WTC11 (cell line): ENCODE data around the gene SLCO2A1. TPM values are rescaled to one million over a fixed set of nuclear protein-coding genes. Genes with fewer than 3 reads are reported as not detected.

Experiments
- ATAC-seq: fragments of 200-7000 bp; cut with Tn5 transposase; 2 replicates; pipeline ENCODE4 v1.10.0; 2021; ENCODE audit warnings: mild to moderate bottlenecking, moderate library complexity
- CTCF ChIA-PET: fragments of 300-600 bp; sonication (Branson Sonifier 250); formaldehyde crosslinking; loops from one replicate; lab custom pipeline; 2021; ENCODE audit warnings: antibody characterized with exemption; lab: Charles Lee
- POLR2A ChIA-PET: fragments of 350-600 bp; sonication (Branson Sonifier 250); formaldehyde crosslinking; loops from one replicate; lab custom pipeline; 2021; ENCODE audit warnings: antibody characterized with exemption; lab: Charles Lee
- DNase-seq: peaks from one replicate; pipeline ENCODE4 v3.0.0; 2021; ENCODE audit warnings: low spot score
- H3K27ac Mint-ChIP-seq: 2 replicates; pipeline ENCODE4 v1.8.0; 2021; ENCODE audit warnings: mixed read lengths
- H3K27me3 Mint-ChIP-seq: 2 replicates; pipeline ENCODE4 v1.8.0; 2021; ENCODE audit warnings: low read depth, mild to moderate bottlenecking, moderate library complexity, mixed read lengths
- H3K36me3 Mint-ChIP-seq: 2 replicates; pipeline ENCODE4 v1.8.0; 2021; ENCODE audit warnings: mixed read lengths
- H3K4me1 Mint-ChIP-seq: 2 replicates; pipeline ENCODE4 v1.8.0; 2022; ENCODE audit warnings: mixed read lengths
- H3K4me3 Mint-ChIP-seq: 2 replicates; pipeline ENCODE4 v1.8.0; 2021; ENCODE audit warnings: mild to moderate bottlenecking, moderate library complexity, mixed read lengths
- H3K9me3 Mint-ChIP-seq: 2 replicates; pipeline ENCODE4 v1.8.0; 2021; ENCODE audit warnings: mixed read lengths
- ATF3 ChIP-seq: sonication (generic); formaldehyde crosslinking; conservative IDR thresholded peaks from 2 replicates; pipeline ENCODE4 v1.8.1; 2022; ENCODE audit warnings: mild to moderate bottlenecking, missing genetic modification reagents
- CBFB ChIP-seq: sonication (generic); formaldehyde crosslinking; IDR thresholded peaks from 2 replicates; pipeline ENCODE4 v1.8.1; 2022; ENCODE audit warnings: mild to moderate bottlenecking, low read depth, missing genetic modification reagents
- CREB1 ChIP-seq: sonication (generic); formaldehyde crosslinking; IDR thresholded peaks from 2 replicates; pipeline ENCODE4 v1.8.0; 2023; ENCODE audit warnings: mild to moderate bottlenecking, missing genetic modification reagents
- E2F4 ChIP-seq: sonication (generic); formaldehyde crosslinking; IDR thresholded peaks from 2 replicates; pipeline ENCODE4 v1.8.1; 2022; ENCODE audit warnings: low read depth, mild to moderate bottlenecking, moderate library complexity, missing genetic modification reagents, borderline replicate concordance
- ELF4 ChIP-seq: sonication (generic); formaldehyde crosslinking; IDR thresholded peaks from 2 replicates; pipeline ENCODE4 v1.8.1; 2022; ENCODE audit warnings: low read depth, mild to moderate bottlenecking, moderate library complexity, missing genetic modification reagents
- ESRRA ChIP-seq: sonication (generic); formaldehyde crosslinking; IDR thresholded peaks from 2 replicates; pipeline ENCODE4 v1.8.1; 2022; ENCODE audit warnings: mild to moderate bottlenecking, missing genetic modification reagents, borderline replicate concordance
- FOXJ3 ChIP-seq: sonication (generic); formaldehyde crosslinking; IDR thresholded peaks from 2 replicates; pipeline ENCODE4 v1.9.0; 2021; ENCODE audit warnings: missing genetic modification reagents, mild to moderate bottlenecking, borderline replicate concordance
- FOXK1 ChIP-seq: sonication (generic); formaldehyde crosslinking; IDR thresholded peaks from 2 replicates; pipeline ENCODE4 v1.8.0; 2022; ENCODE audit warnings: mild to moderate bottlenecking, moderate library complexity, missing genetic modification reagents
- IRF2 ChIP-seq: sonication (generic); formaldehyde crosslinking; IDR thresholded peaks from 2 replicates; pipeline ENCODE4 v1.8.0; 2022; ENCODE audit warnings: low read depth, missing genetic modification reagents, borderline replicate concordance
- JUN ChIP-seq: sonication (generic); formaldehyde crosslinking; IDR thresholded peaks from 2 replicates; pipeline ENCODE4 v1.8.0; 2023; ENCODE audit warnings: mild to moderate bottlenecking, missing genetic modification reagents
- NFATC4 ChIP-seq: fragments of 250-450 bp; sonication (Bioruptor Pico); IDR thresholded peaks from 2 replicates; pipeline ENCODE4 v1.9.0; 2021; ENCODE audit warnings: mild to moderate bottlenecking
- NFYB ChIP-seq: sonication (generic); formaldehyde crosslinking; conservative IDR thresholded peaks from 2 replicates; pipeline ENCODE4 v1.8.0; 2022; ENCODE audit warnings: low read depth, missing genetic modification reagents
- OVOL2 ChIP-seq: fragments of 250-450 bp; sonication (Bioruptor Pico); IDR thresholded peaks from 2 replicates; pipeline ENCODE4 v1.9.0; 2021; ENCODE audit warnings: mild to moderate bottlenecking, borderline replicate concordance
- PREB ChIP-seq: sonication (generic); formaldehyde crosslinking; IDR thresholded peaks from 2 replicates; pipeline ENCODE4 v1.8.1; 2022; ENCODE audit warnings: mild to moderate bottlenecking, missing genetic modification reagents, moderate library complexity, borderline replicate concordance
- RORB ChIP-seq: fragments of 250-450 bp; sonication (Bioruptor Pico); IDR thresholded peaks from 2 replicates; pipeline ENCODE4 v1.9.0; 2021; ENCODE audit warnings: mild to moderate bottlenecking
- SMAD3 ChIP-seq: sonication (generic); formaldehyde crosslinking; IDR thresholded peaks from 2 replicates; pipeline ENCODE4 v1.8.0; 2022; ENCODE audit warnings: missing genetic modification reagents, mild to moderate bottlenecking, borderline replicate concordance
- SOX15 ChIP-seq: fragments of 250-450 bp; sonication (Bioruptor Pico); IDR thresholded peaks from 2 replicates; pipeline ENCODE4 v1.9.0; 2021; ENCODE audit warnings: mild to moderate bottlenecking
- SP1 ChIP-seq: sonication (generic); formaldehyde crosslinking; conservative IDR thresholded peaks from 2 replicates; pipeline ENCODE4 v1.8.1; 2022; ENCODE audit warnings: missing genetic modification reagents
- TEAD1 ChIP-seq: sonication (generic); formaldehyde crosslinking; IDR thresholded peaks from 2 replicates; pipeline ENCODE4 v1.8.0; 2022; ENCODE audit warnings: mild to moderate bottlenecking, missing genetic modification reagents
- TP53 ChIP-seq: sonication (generic); formaldehyde crosslinking; IDR thresholded peaks from 2 replicates; pipeline ENCODE4 v1.8.1; 2023; ENCODE audit warnings: mild to moderate bottlenecking, missing genetic modification reagents
- USF2 ChIP-seq: sonication (generic); formaldehyde crosslinking; IDR thresholded peaks from 2 replicates; pipeline ENCODE4 v1.8.1; 2023; ENCODE audit warnings: mild to moderate bottlenecking, missing genetic modification reagents, moderate library complexity
- ZNF281 ChIP-seq: sonication (generic); formaldehyde crosslinking; IDR thresholded peaks from 2 replicates; pipeline ENCODE4 v1.8.0; 2023; ENCODE audit warnings: mild to moderate bottlenecking, missing genetic modification reagents
- ZNF671 ChIP-seq: fragments of 250-450 bp; sonication (Bioruptor Pico); IDR thresholded peaks from 2 replicates; pipeline ENCODE4 v1.8.0; 2021; ENCODE audit warnings: mild to moderate bottlenecking
- total RNA-seq: library from RNA; stranded (reverse); gene quantifications from 3 replicates; pipeline ENCODE4 v1.2.3, GENCODE V29; 2021
- TF ChIP-seq, protein P1 (sequence below): sonication (generic); formaldehyde crosslinking; IDR thresholded peaks from 2 replicates; pipeline ENCODE4 v1.8.1; 2023; ENCODE audit warnings: mild to moderate bottlenecking, missing genetic modification reagents, borderline replicate concordance
- TF ChIP-seq, protein P2 (sequence below): sonication (generic); formaldehyde crosslinking; IDR thresholded peaks from 2 replicates; pipeline ENCODE4 v1.8.0; 2023; ENCODE audit warnings: missing genetic modification reagents

The SLCO2A1 gene
- total RNA-seq, 1 experiment from 2014 or later = 3.3 TPM

DNA sequence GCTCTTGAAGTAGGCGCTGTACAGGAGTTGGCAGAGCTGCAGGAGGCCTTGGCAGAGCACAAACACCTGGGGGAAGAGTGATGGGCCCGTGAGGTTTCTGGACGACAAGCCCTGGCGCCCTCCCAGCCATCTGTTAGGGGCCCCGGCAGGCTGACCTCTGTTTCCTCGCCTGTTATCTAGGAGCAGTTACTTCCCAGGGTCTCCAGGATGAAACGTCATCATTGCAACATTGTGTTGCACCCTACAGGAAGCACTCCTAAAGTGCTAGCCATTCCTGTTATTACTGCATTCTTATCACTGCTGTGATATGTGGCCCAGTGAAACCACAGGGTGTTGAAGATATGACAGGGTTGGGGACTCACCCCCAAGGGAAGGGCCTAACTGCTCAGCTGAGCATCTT is 50.2 kb downstream of the SLCO2A1 start:
- peaks cover 4% of the 10 kb centered on the region for H3K27me3 Mint-ChIP-seq
- DNase-seq = no peak
- H3K4me3 Mint-ChIP-seq = no peak overlapping the region
- TF ChIP-seq ATF3 (CRISPR knock-in tag) (no peak), FOXK1 (CRISPR knock-in tag) (no peak), CREB1 (CRISPR knock-in tag) (no peak), E2F4 (CRISPR knock-in tag) (no peak), SMAD3 (CRISPR knock-in tag) (no peak), SOX15 (CRISPR knock-in tag) (no peak), TEAD1 (CRISPR knock-in tag) (no peak)
- TF ChIP-seq, protein P1, sequence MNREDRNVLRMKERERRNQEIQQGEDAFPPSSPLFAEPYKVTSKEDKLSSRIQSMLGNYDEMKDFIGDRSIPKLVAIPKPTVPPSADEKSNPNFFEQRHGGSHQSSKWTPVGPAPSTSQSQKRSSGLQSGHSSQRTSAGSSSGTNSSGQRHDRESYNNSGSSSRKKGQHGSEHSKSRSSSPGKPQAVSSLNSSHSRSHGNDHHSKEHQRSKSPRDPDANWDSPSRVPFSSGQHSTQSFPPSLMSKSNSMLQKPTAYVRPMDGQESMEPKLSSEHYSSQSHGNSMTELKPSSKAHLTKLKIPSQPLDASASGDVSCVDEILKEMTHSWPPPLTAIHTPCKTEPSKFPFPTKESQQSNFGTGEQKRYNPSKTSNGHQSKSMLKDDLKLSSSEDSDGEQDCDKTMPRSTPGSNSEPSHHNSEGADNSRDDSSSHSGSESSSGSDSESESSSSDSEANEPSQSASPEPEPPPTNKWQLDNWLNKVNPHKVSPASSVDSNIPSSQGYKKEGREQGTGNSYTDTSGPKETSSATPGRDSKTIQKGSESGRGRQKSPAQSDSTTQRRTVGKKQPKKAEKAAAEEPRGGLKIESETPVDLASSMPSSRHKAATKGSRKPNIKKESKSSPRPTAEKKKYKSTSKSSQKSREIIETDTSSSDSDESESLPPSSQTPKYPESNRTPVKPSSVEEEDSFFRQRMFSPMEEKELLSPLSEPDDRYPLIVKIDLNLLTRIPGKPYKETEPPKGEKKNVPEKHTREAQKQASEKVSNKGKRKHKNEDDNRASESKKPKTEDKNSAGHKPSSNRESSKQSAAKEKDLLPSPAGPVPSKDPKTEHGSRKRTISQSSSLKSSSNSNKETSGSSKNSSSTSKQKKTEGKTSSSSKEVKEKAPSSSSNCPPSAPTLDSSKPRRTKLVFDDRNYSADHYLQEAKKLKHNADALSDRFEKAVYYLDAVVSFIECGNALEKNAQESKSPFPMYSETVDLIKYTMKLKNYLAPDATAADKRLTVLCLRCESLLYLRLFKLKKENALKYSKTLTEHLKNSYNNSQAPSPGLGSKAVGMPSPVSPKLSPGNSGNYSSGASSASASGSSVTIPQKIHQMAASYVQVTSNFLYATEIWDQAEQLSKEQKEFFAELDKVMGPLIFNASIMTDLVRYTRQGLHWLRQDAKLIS = no peak
- ATAC-seq = no peak
- H3K9me3 Mint-ChIP-seq = peaks cover 18% of the 10 kb centered on the region
- ChIA-PET CTCF (interaction anchor here (1.2 kb wide), 1 partner anchor 15 kb away, joined by 3 read pairs; no protein-coding TSS in a partner anchor), POLR2A (no interaction called here)
- peaks cover 20% of the 10 kb centered on the region for H3K4me1 Mint-ChIP-seq
- H3K27ac Mint-ChIP-seq = no peak overlapping the region
- no peaks in the 10 kb centered on the region for H3K36me3 Mint-ChIP-seq

DNA sequence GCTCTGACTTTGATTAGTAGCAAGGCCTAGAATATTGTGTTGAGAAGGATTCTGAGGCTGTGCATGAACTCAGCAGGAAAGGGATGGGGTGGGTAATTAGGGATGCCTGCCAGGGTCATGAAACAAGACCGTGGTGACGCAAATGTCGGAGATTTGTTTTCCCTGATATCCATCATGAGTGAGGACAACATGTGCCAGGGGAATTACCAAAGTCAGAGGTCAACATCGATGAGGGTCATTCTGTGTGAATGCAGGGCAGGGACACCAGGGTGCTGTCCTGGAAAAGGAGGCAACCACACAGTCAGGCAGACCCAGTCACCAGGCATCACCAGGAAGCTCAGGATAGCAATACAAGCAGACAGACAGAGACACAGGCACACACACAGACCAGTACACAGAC is 52.2 kb downstream of the SLCO2A1 start:
- Mint-ChIP-seq H3K4me1 (peaks cover 12% of the 10 kb centered on the region), H3K4me3 (no peak overlapping the region), H3K9me3 (peaks cover 19% of the 10 kb centered on the region), H3K36me3 (no peaks in the 10 kb centered on the region), H3K27ac (no peak overlapping the region), H3K27me3 (no peaks in the 10 kb centered on the region; the same call in 1 of the 2 replicates)
- POLR2A ChIA-PET = no interaction called here
- no peak for DNase-seq
- ATAC-seq = no peak
- CTCF ChIA-PET = interaction anchor here (1.4 kb wide), 1 partner anchor 47 kb away, joined by 3 read pairs; no protein-coding TSS in a partner anchor
- TF ChIP-seq RORB (CRISPR knock-in tag) = no peak
- TF ChIP-seq ZNF671 = no peak
- TF ChIP-seq IRF2 = no peak
- TF ChIP-seq CBFB (CRISPR knock-in tag) = no peak
- no peak for TF ChIP-seq TP53 (CRISPR knock-in tag)
- no peak for TF ChIP-seq JUN (CRISPR knock-in tag)
- TF ChIP-seq PREB = no peak
- no peak for TF ChIP-seq FOXK1 (CRISPR knock-in tag)
- TF ChIP-seq NFYB = no peak
- no peak for TF ChIP-seq OVOL2 (CRISPR knock-in tag)
- TF ChIP-seq ELF4 (CRISPR knock-in tag) = no peak
- no peak for TF ChIP-seq ESRRA (CRISPR knock-in tag)
- no peak for TF ChIP-seq NFATC4
- no peak for TF ChIP-seq FOXJ3 (CRISPR knock-in tag)
- TF ChIP-seq ZNF281 = no peak
- TF ChIP-seq ATF3 (CRISPR knock-in tag) = no peak
- no peak for TF ChIP-seq SP1 (CRISPR knock-in tag)
- TF ChIP-seq, protein P2, sequence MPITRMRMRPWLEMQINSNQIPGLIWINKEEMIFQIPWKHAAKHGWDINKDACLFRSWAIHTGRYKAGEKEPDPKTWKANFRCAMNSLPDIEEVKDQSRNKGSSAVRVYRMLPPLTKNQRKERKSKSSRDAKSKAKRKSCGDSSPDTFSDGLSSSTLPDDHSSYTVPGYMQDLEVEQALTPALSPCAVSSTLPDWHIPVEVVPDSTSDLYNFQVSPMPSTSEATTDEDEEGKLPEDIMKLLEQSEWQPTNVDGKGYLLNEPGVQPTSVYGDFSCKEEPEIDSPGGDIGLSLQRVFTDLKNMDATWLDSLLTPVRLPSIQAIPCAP = no peak
- TF ChIP-seq USF2 (CRISPR knock-in tag) = no peak
